K562 (cell line): ENCODE data around the gene RXRB. TPM values are rescaled to one million over a fixed set of nuclear protein-coding genes. Genes with fewer than 3 reads are reported as not detected.

Experiments used
- ATAC-seq: fragments of 200-7000 bp; cut with Tn5 transposase; 3 replicates; pipeline ENCODE4 v1.9.1; 2020; ENCODE audit warnings: moderate library complexity
- Bru-seq: library from RNA; stranded (reverse); fragments of 400-500 nt; gene quantifications from one replicate; lab custom pipeline; 2021; lab: Mats Ljungman, UMichigan
- BruChase-seq, 2 experiments: library from RNA; stranded (reverse); fragments of 400-500 nt; gene quantifications; one replicate each; lab custom pipeline; 2021; lab: Mats Ljungman, UMichigan
- BruUV-seq: library from RNA; stranded (reverse); fragments of 400-500 nt; replicated peaks from 2 replicates; lab custom pipeline; 2021; lab: Mats Ljungman, UMichigan
- CTCF ChIA-PET: fragments of 300-600 bp; formaldehyde crosslinking; extraction: SDS; loops from one replicate; lab custom pipeline; 2021; ENCODE audit warnings: low intra/inter-chr PET ratio; lab: Yijun Ruan, JAX
- POLR2A ChIA-PET: fragments of 300-600, 350-650 bp; sonication (Branson Sonifier 250); formaldehyde crosslinking; extraction: SDS; loops from one replicate; lab custom pipeline; 2021; ENCODE audit warnings: antibody characterized with exemption, inconsistent platforms; lab: Yijun Ruan, JAX
- DNase-seq, 4 experiments: peaks; one replicate each; pipeline versions ENCODE4 v3.0.0 to v3.0.0-alpha.2; 2011 to 2018; ENCODE audit warnings: low spot score in 3 of 4, mixed read lengths in 3 of 4; ENCODE audit errors: extremely low read depth in 1 of 4
- FAIRE-seq: peaks from 2 replicates; lab custom pipeline; 2011; peaks lifted over from hg19 to GRCh38; lab: Jason Lieb, UNC
- H2AFZ ChIP-seq: 2 replicates; pipeline ENCODE4 v1.6.0; 2011; ENCODE audit warnings: low read depth, low read length, control low read depth, inconsistent platforms
- H3K27ac ChIP-seq: fragments of 200-600 bp; 3 replicates; pipeline ENCODE4 v1.8.0; 2011; ENCODE audit warnings: low read depth, mild to moderate bottlenecking, control low read depth, inconsistent platforms, low read length, moderate library complexity, mixed read lengths; ENCODE audit errors: extremely low read depth
- H3K27me3 ChIP-seq, 2 experiments: fragments of 300-600 bp in 1 of 2; 2 replicates in 1 of 2; 3 replicates in 1 of 2; pipeline versions ENCODE4 v1.6.0 to v1.8.0; 2011; ENCODE audit warnings: inconsistent platforms in 2 of 2, low read length in 2 of 2, mild to moderate bottlenecking in 1 of 2, mixed read lengths in 1 of 2, moderate library complexity in 1 of 2; ENCODE audit not compliant: control insufficient read depth in 2 of 2, insufficient read depth in 2 of 2
- H3K36me3 ChIP-seq: fragments of 300-600 bp; 3 replicates; pipeline ENCODE4 v1.8.0; 2011; ENCODE audit warnings: mild to moderate bottlenecking, low read length, inconsistent platforms; ENCODE audit not compliant: control insufficient read depth, insufficient read depth
- H3K4me1 ChIP-seq, 2 experiments: fragments of 200-600 bp in 1 of 2; replicated peaks in 1 of 2; 2 replicates in 1 of 2; 3 replicates in 1 of 2; pipeline versions ENCODE4 v1.5.1 to v1.8.0; 2011; ENCODE audit warnings: inconsistent platforms in 2 of 2, low read length in 2 of 2, mild to moderate bottlenecking in 1 of 2, mixed read lengths in 1 of 2, moderate library complexity in 1 of 2; ENCODE audit not compliant: control insufficient read depth in 2 of 2, insufficient read depth in 2 of 2
- H3K4me2 ChIP-seq: 2 replicates; pipeline ENCODE4 v1.6.1; 2011; ENCODE audit warnings: low read length, control low read depth, inconsistent platforms, mixed read lengths; ENCODE audit not compliant: insufficient read depth
- H3K4me3 ChIP-seq: fragments of 200-600 bp; sonication (generic), shearing (Covaris generic); 2 replicates; pipeline ENCODE4 v1.5.1; 2016; ENCODE audit warnings: control low read depth, inconsistent platforms
- H3K79me2 ChIP-seq: fragments of 200-600 bp; 3 replicates; pipeline ENCODE4 v1.8.0; 2011; ENCODE audit warnings: low read length, inconsistent platforms; ENCODE audit not compliant: control insufficient read depth, insufficient read depth
- H3K9ac ChIP-seq, 2 experiments: 2 replicates each; pipeline versions ENCODE4 v1.6.0 to v1.6.1; 2011; ENCODE audit warnings: low read depth in 2 of 2, low read length in 2 of 2, control low read depth in 1 of 2, inconsistent platforms in 1 of 2, mild to moderate bottlenecking in 1 of 2, mixed read lengths in 1 of 2; ENCODE audit not compliant: insufficient read depth in 1 of 2
- H3K9me1 ChIP-seq: one replicate; pipeline ENCODE4 v1.6.0; 2011; ENCODE audit warnings: inconsistent platforms, mild to moderate bottlenecking, low read length, moderate library complexity; ENCODE audit not compliant: control insufficient read depth, insufficient read depth
- H3K9me3 ChIP-seq: replicated peaks from 2 replicates; pipeline ENCODE4 v1.5.1; 2011; ENCODE audit warnings: low read depth, low read length, inconsistent platforms; ENCODE audit not compliant: control insufficient read depth, insufficient read depth
- H4K20me1 ChIP-seq: replicated peaks from 2 replicates; pipeline ENCODE4 v1.6.1; 2011; ENCODE audit warnings: low read length, inconsistent platforms, mixed read lengths; ENCODE audit not compliant: control insufficient read depth, insufficient read depth
- AFF1 ChIP-seq, 2 experiments: fragments of 450-650 bp; IDR thresholded peaks; 2 replicates each; pipeline ENCODE4 v1.6.1; 2018; ENCODE audit warnings: mild to moderate bottlenecking in 2 of 2, low read depth in 1 of 2; ENCODE audit not compliant: partially characterized antibody in 2 of 2
- CBX5 ChIP-seq: IDR thresholded peaks from 2 replicates; pipeline ENCODE4 v1.6.1; 2014; ENCODE audit warnings: low read depth, borderline replicate concordance
- HDAC2 ChIP-seq: fragments of 450-650 bp; IDR thresholded peaks from 2 replicates; pipeline ENCODE4 v1.6.1; 2016; ENCODE audit warnings: mild to moderate bottlenecking
- HNRNPK ChIP-seq: fragments of 200-400 bp; formaldehyde crosslinking; IDR thresholded peaks from one replicate; pipeline ENCODE4 v1.6.1; 2018; ENCODE audit warnings: mild to moderate bottlenecking, low read depth, low read length; ENCODE audit not compliant: poor library complexity, severe bottlenecking
- MTA1 ChIP-seq: fragments of 450-650 bp; IDR thresholded peaks from 2 replicates; pipeline ENCODE4 v1.6.1; 2017; ENCODE audit warnings: borderline replicate concordance
- SMAD1 ChIP-seq: fragments of 150-350 bp; IDR thresholded peaks from 2 replicates; pipeline ENCODE4 v1.6.1; 2014; ENCODE audit warnings: low read length, low read depth; ENCODE audit not compliant: partially characterized antibody
- ZNF395 ChIP-seq: fragments of 200-800 bp; sonication (Bioruptor generic); IDR thresholded peaks from 2 replicates; pipeline ENCODE4 v1.6.1; 2017; ENCODE audit warnings: missing genetic modification characterization, missing compliant biosample characterization
- ZNF764 ChIP-seq: fragments of 250-450 bp; sonication (Bioruptor Pico); IDR thresholded peaks from 2 replicates; pipeline ENCODE4 v1.4.0; 2020; ENCODE audit warnings: low read depth, mild to moderate bottlenecking, moderate library complexity
- WGBS: fragments of 100-300 bp; shearing (Covaris generic); methylation state at CpG from one replicate; pipeline ENCODE4 v1.1.6; 2016; ENCODE audit warnings: low coverage, mixed read lengths; ENCODE audit not compliant: insufficient coverage; ENCODE audit errors: missing lambda C conversion rate; 5-methylcytosine and 5-hydroxymethylcytosine counted together
- in situ Hi-C: fragments of 300-500 bp; cut with MboI; formaldehyde crosslinking; loops from 4 replicates; pipeline ENCODE4 v1.15.0; 2018; ENCODE audit warnings: inconsistent platforms, mixed read lengths
- intact Hi-C: fragments of 100-400 bp; cut with micrococcal nuclease; formaldehyde crosslinking; loops from 2 replicates; pipeline ENCODE4 v1.14.2; 2022
- long read RNA-seq, 3 experiments: library from polyadenylated mRNA in 2 of 3; library from RNA in 1 of 3; unstranded in 2 of 3; stranded (forward) in 1 of 3; transcript quantifications; one replicate each; pipeline ENCODE4 v2.0.0, GENCODE V29; 2019 to 2022
- polyA minus RNA-seq, 3 experiments: library from RNA; depleted of rRNA, polyadenylated mRNA; stranded (reverse); fragments of >200 nt; gene quantifications; 2 replicates each; pipeline ENCODE4 v1.2.3, GENCODE V29; 2011
- polyA plus RNA-seq, 8 experiments: library from polyadenylated mRNA; depleted of rRNA in 4 of 8; stranded (reverse) in 5 of 8; unstranded in 3 of 8; fragments of >200 nt; fragmentation: Nextera tagmentation in 2 of 8; fragmentation: Illumina TruSeq in 1 of 8; extraction: Ambion mirVana in 2 of 8; extraction: Trizol in 1 of 8; gene quantifications; 2 replicates each; pipeline versions ENCODE4 v1.2.1 to v1.2.3, GENCODE V29; 2011 to 2014; ENCODE audit warnings: inconsistent platforms in 1 of 8, missing spikeins in 1 of 8
- total RNA-seq, 7 experiments: library from RNA; depleted of rRNA in 6 of 7; stranded (reverse); fragments of >200 nt in 6 of 7; fragmentation: Illumina TruSeq in 2 of 7; extraction: Trizol in 2 of 7; gene quantifications; 2 replicates each; pipeline versions ENCODE4 v1.2.1 to v1.2.3, GENCODE V29; 2011 to 2021; ENCODE audit warnings: low replicate concordance in 1 of 7

Gene RXRB
- total RNA-seq (2011; cell fraction: chromatin; rRNA removed; ENCODE audit: low replicate concordance), result 106 and 228 TPM in 2 replicates
- total RNA-seq (2011; cell fraction: nucleolus; rRNA removed), result 118 and 121 TPM in 2 replicates
- 116 TPM in 2 replicates for total RNA-seq (2011; cell fraction: nucleoplasm; rRNA removed)
- total RNA-seq (2014; rRNA removed), result 18.4 and 18.9 TPM in 2 replicates
- total RNA-seq (2014; rRNA removed; fragmentation: Illumina TruSeq; extraction: Trizol), result 8.5 and 9.7 TPM in 2 replicates
- total RNA-seq (2015; rRNA removed; fragmentation: Illumina TruSeq; extraction: Trizol), result 13.2 and 14.6 TPM in 2 replicates
- 30.3 and 33.9 TPM in 2 replicates for total RNA-seq (2021)
- polyA plus RNA-seq (2011; rRNA removed), result 32.6 and 57.5 TPM in 2 replicates
- 26.3 and 30.2 TPM in 2 replicates for polyA plus RNA-seq (2011; cell fraction: cytosol; rRNA removed)
- polyA plus RNA-seq (2011; cell fraction: nucleus; rRNA removed), result 207 and 268 TPM in 2 replicates
- polyA plus RNA-seq (2012), result 32.0 and 41.3 TPM in 2 replicates
- 28.4 and 29.9 TPM in 2 replicates for polyA plus RNA-seq (2014; fragmentation: Illumina TruSeq; extraction: Trizol)
- 1 to 10 TPM in 1 of 2 experiments, under 1 TPM in 1; 0.76 to 2.1 TPM for polyA plus RNA-seq (2014; fragmentation: Nextera tagmentation; extraction: Ambion mirVana)
- 25.8 and 35.5 TPM in 2 replicates for polyA plus RNA-seq (2014; rRNA removed)
- 26.8 and 31.2 TPM in 2 replicates for polyA minus RNA-seq (2011; rRNA and poly(A)+ RNA removed)
- polyA minus RNA-seq (2011; cell fraction: cytosol; rRNA and poly(A)+ RNA removed), result 16.5 and 20.0 TPM in 2 replicates
- 24.8 and 43.4 TPM in 2 replicates for polyA minus RNA-seq (2011; cell fraction: nucleus; rRNA and poly(A)+ RNA removed)
- percentile 71 among the genes with signal in this experiment for Bru-seq, nascent RNA
- percentile 72 among the genes with signal in this experiment for BruChase-seq, experiment 1, labeled RNA remaining after a 2-hour chase
- percentile 80 among the genes with signal in this experiment for BruChase-seq, experiment 2, labeled RNA remaining after a 6-hour chase
- long read RNA-seq, experiment 1, transcript RXRB-202 (10 exons, 2,846 nt), result major isoform, 10 of 53 reads
- long read RNA-seq, experiment 1, transcript RXRB-201 (10 exons, 2,908 nt), result major isoform, 10 of 53 reads
- long read RNA-seq, experiment 1, partial matches to known transcripts, result 25 of 53 reads
- long read RNA-seq, experiment 1, other reads (novel, unspliced or antisense), result 6 of 53 reads
- long read RNA-seq, experiment 2, partial matches to known transcripts, result 30 of 55 reads
- long read RNA-seq, experiment 2, other reads (novel, unspliced or antisense), result 19 of 55 reads
- long read RNA-seq, experiment 3, partial matches to known transcripts, result 1 of 5 reads
- long read RNA-seq, experiment 3, other reads (novel, unspliced or antisense), result 2 of 5 reads

- peaks cover 48 to 51% of the 10 kb centered on the region in 2 experiments; a peak in 4 of 5 replicates for H3K4me1 ChIP-seq
- CTCF ChIA-PET, result interaction anchor here (0.7 to 1.1 kb wide), 2 partner anchors 48 to 288 kb away, joined by 3 to 4 read pairs; no protein-coding TSS in a partner anchor
- H3K79me2 ChIP-seq, result peaks cover 74% of the 10 kb centered on the region
- peak within 1 kb of the TSS; percentile 97 to 100 for H3K9ac ChIP-seq
- H3K36me3 ChIP-seq, result peaks cover 51% of the 10 kb centered on the region
- no peaks in the 10 kb centered on the region for H3K9me3 ChIP-seq
- peak within 1 kb of the TSS; percentile 99 for H3K27ac ChIP-seq
- peaks cover 3% of the 10 kb centered on the region for H3K9me1 ChIP-seq
- peak within 1 kb of the TSS; percentile 65 for H3K4me3 ChIP-seq
- peak within 1 kb of the TSS; percentile 100 for H3K4me2 ChIP-seq
- DNase-seq (peak; percentile 88 to 100 (median 94)), ATAC-seq (peak; percentile 74), FAIRE-seq (peak; percentile 96)
- in situ Hi-C loops, result no loop called here
- WGBS, result under 1% methylated on average over 48 of the region's 68 CpGs
- H2AFZ ChIP-seq, result peak within 1 kb of the TSS; percentile 96
- POLR2A ChIA-PET, result interaction anchor here (1.0 to 1.4 kb wide), 3 partner anchors 8 to 228 kb away, joined by 3 to 5 read pairs (median 4); partner anchors contain the start of gene RING1
- H3K27me3 ChIP-seq, result no peaks in the 10 kb centered on the region
- peaks cover 22% of the 10 kb centered on the region for H4K20me1 ChIP-seq
- no TSS peak for BruUV-seq
- intact Hi-C loops, result loop anchor here (2.0 to 5.0 kb wide), 4 partner anchors 48 to 1068 kb away; partner anchors contain the start of genes FKBPL and PHF1
- TF ChIP-seq SMAD1 (no peak), ZNF764 (0 out of 2 replicates have a peak, but pooled peaks have one; percentile 20), MTA1 (peak; percentile 92), AFF1 (IDR thresholded peaks at IDR 0.05; ENCODE audit: low read depth in 1 of 2, partially characterized antibody in 2 of 2) (peak in 1 of 2 experiments; percentile 94), CBX5 (no peak), HDAC2 (no peak), ZNF395 (peak; percentile 80; the same call in 1 of the 2 replicates), HNRNPK (peak; percentile 52)
Measured at GRCh38 chr6:33200219-33201146, at the start of gene RXRB, which contains the start of gene SLC39A7. RXRB (minus strand) TSS chr6:33200665; CDS start chr6:33200476, 189 bp downstream. SLC39A7 (plus strand) TSS chr6:33200867; CDS start chr6:33201246, 379 bp downstream.
